ENCODE measurements around the gene ALDH4A1. TPM values are rescaled to one million over a fixed set of nuclear protein-coding genes. Genes with fewer than 3 reads are reported as not detected.
A peak's percentile ranks its signal among the peaks of the same experiment; 100 is the strongest.
"Not testable (repeated sequence)": the region's sequence is repeated elsewhere in the genome, so short reads cannot be mapped to it uniquely, and the experiment has no call there.

ALDH4A1 gene
- total RNA-seq, 1 experiment from 2014 or later: 26.1 TPM

GRCh38 chr1:18893120-18893519, 9.2 kb downstream of the ALDH4A1 start:
- WGBS (ENCODE audit: extremely low coverage, insufficient read length, low lambda C conversion rate): no CpG with 5 or more reads among the region's 7 CpGs
- no peak overlapping the region for H2BK15ac ChIP-seq (ENCODE audit: low read depth, low read length)
- TF ChIP-seq CTCF (conservative IDR thresholded peaks at IDR 0.05): no peak

DNA sequence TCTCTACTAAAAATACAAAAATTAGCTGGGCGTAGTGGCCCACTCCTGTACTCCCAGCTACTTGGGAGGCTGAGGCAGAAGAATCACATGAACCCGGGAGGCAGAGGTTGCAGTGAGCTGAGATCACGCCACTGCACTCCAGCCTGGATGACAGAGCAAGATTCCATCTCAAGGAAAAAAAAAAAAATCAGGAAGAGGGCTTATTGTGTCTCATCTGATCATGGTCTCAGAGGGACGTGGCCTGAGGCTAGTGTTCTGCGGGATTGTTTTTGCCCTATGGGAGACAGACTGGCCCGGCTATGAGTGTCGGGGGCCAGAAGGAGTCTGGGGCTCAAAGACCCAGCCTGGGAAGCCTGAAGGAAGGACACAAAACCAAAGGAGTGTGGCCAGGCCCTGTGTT, 10.5 kb downstream of the ALDH4A1 start:
- H2BK5ac ChIP-seq (ENCODE audit: insufficient read length, low read length); H3K9me3 Mint-ChIP-seq; H3K4me1 Mint-ChIP-seq; H3K36me3 Mint-ChIP-seq (ENCODE audit: insufficient read depth in 1 of 3, low read depth in 3 of 3); H3K27ac ChIP-seq (ENCODE audit: insufficient read length, low read depth, low read length); H3K18ac ChIP-seq (ENCODE audit: insufficient read length, low read depth, low read length); H2BK12ac ChIP-seq (ENCODE audit: insufficient read length, low read depth, low read length); H3K23ac ChIP-seq (ENCODE audit: insufficient read length, low read depth, low read length); H2BK20ac ChIP-seq (ENCODE audit: low read depth, low read length, poor library complexity, severe bottlenecking); H3K79me2 ChIP-seq (ENCODE audit: insufficient read depth, low read length); H2BK120ac ChIP-seq (ENCODE audit: low read depth, low read length, poor library complexity, severe bottlenecking); H3K4ac ChIP-seq (ENCODE audit: low read depth, low read length); H2AFZ ChIP-seq (ENCODE audit: low read length); H3K56ac ChIP-seq (ENCODE audit: insufficient read length, low read depth, low read length); H4K8ac ChIP-seq (replicated peaks; ENCODE audit: insufficient read length, low read depth, low read length); H3K14ac ChIP-seq (ENCODE audit: insufficient read depth, low read length); H3K4me2 ChIP-seq (ENCODE audit: insufficient read depth, insufficient read length, low read length); H4K5ac ChIP-seq (ENCODE audit: insufficient read length, low read depth, low read length); DNase-seq; H4K20me1 ChIP-seq (ENCODE audit: control insufficient read depth, insufficient read depth, insufficient read length); H3K27me3 Mint-ChIP-seq (ENCODE audit: low read depth); H3K4me3 Mint-ChIP-seq; H2BK15ac ChIP-seq (ENCODE audit: low read depth, low read length); H3K27me3 ChIP-seq (ENCODE audit: insufficient read depth, low read length); H3T11ph ChIP-seq (ENCODE audit: low read length); H3K4me1 ChIP-seq (ENCODE audit: insufficient read depth, low read length); H3K23me2 ChIP-seq (ENCODE audit: insufficient read length, low read depth, low read length, poor library complexity, severe bottlenecking); H3K9me3 ChIP-seq (ENCODE audit: control insufficient read depth, low read depth, low read length); H4K91ac ChIP-seq (ENCODE audit: insufficient read length, low read depth, low read length); H2AK5ac ChIP-seq (ENCODE audit: insufficient read length, low read length); H3K79me1 ChIP-seq (ENCODE audit: insufficient read depth, low read depth, low read length, poor library complexity, severe bottlenecking); H3K9ac ChIP-seq (ENCODE audit: extremely low read depth, insufficient read length, low read length): not testable (repeated sequence)
- WGBS (ENCODE audit: extremely low coverage, insufficient read length, low lambda C conversion rate): no CpG with 5 or more reads among the region's 7 CpGs
- H3K27ac Mint-ChIP-seq: peak overlapping the region in 2 of 3 experiments; percentile 85 to 87; a peak in 4 of 7 replicates

More at GRCh38 chr1:18893120-18893519, 9.2 kb downstream of the ALDH4A1 start:
- Histone ChIP-seq H3K18ac (ENCODE audit: insufficient read length, low read depth, low read length) (no peak overlapping the region), H2BK120ac (ENCODE audit: low read depth, low read length, poor library complexity, severe bottlenecking) (no peak overlapping the region), H4K20me1 (ENCODE audit: control insufficient read depth, insufficient read depth, insufficient read length) (no peaks in the 10 kb centered on the region), H2AFZ (ENCODE audit: low read length) (no peak overlapping the region), H3K4me2 (ENCODE audit: insufficient read depth, insufficient read length, low read length) (no peak overlapping the region), H3T11ph (ENCODE audit: low read length) (no peak overlapping the region), H2AK5ac (ENCODE audit: insufficient read length, low read length) (no peak overlapping the region), H3K9me3 (ENCODE audit: control insufficient read depth, low read depth, low read length) (no peaks in the 10 kb centered on the region), H3K56ac (ENCODE audit: insufficient read length, low read depth, low read length) (no peak overlapping the region), H3K4ac (ENCODE audit: low read depth, low read length) (no peak overlapping the region), H3K4me1 (ENCODE audit: insufficient read depth, low read length) (no peaks in the 10 kb centered on the region), H2BK20ac (ENCODE audit: low read depth, low read length, poor library complexity, severe bottlenecking) (no peak overlapping the region), H3K14ac (ENCODE audit: insufficient read depth, low read length) (no peak overlapping the region), H4K8ac (replicated peaks; ENCODE audit: insufficient read length, low read depth, low read length) (no peak overlapping the region), H3K79me2 (ENCODE audit: insufficient read depth, low read length) (no peaks in the 10 kb centered on the region), H4K91ac (ENCODE audit: insufficient read length, low read depth, low read length) (no peak overlapping the region), H3K23ac (ENCODE audit: insufficient read length, low read depth, low read length) (no peak overlapping the region), H3K9ac (ENCODE audit: extremely low read depth, insufficient read length, low read length) (no peak overlapping the region), H3K79me1 (ENCODE audit: insufficient read depth, low read depth, low read length, poor library complexity, severe bottlenecking) (no peaks in the 10 kb centered on the region), H4K5ac (ENCODE audit: insufficient read length, low read depth, low read length) (no peak overlapping the region), H2BK5ac (ENCODE audit: insufficient read length, low read length) (no peak overlapping the region), H3K27ac (ENCODE audit: insufficient read length, low read depth, low read length) (no peak overlapping the region), H2BK12ac (ENCODE audit: insufficient read length, low read depth, low read length) (no peak overlapping the region), H3K23me2 (ENCODE audit: insufficient read length, low read depth, low read length, poor library complexity, severe bottlenecking) (no peaks in the 10 kb centered on the region), H3K27me3 (ENCODE audit: insufficient read depth, low read length) (no peaks in the 10 kb centered on the region)
- H3K27me3 Mint-ChIP-seq (ENCODE audit: low read depth): no peaks in the 10 kb centered on the region; the same call in 1 of the 2 replicates
- H3K27ac Mint-ChIP-seq: no peak overlapping the region
- no peaks in the 10 kb centered on the region for H3K9me3 Mint-ChIP-seq
- peaks cover 0 to 3% of the 10 kb centered on the region in 2 experiments; a peak in 1 of 4 replicates for H3K4me1 Mint-ChIP-seq
- H3K36me3 Mint-ChIP-seq (ENCODE audit: insufficient read depth in 1 of 3, low read depth in 3 of 3): peaks cover 0 to 6% (median under 1%) of the 10 kb centered on the region in 3 experiments; a peak in 4 of 7 replicates
- no peak for DNase-seq
- no peak overlapping the region for H3K4me3 Mint-ChIP-seq
